ENCODE data around the gene OTOL1. TPM values are rescaled to one million over a fixed set of nuclear protein-coding genes. Genes with fewer than 3 reads are reported as not detected.

Gene OTOL1
- total RNA-seq, 2 donors from 2014 or later: not detected

DNA sequence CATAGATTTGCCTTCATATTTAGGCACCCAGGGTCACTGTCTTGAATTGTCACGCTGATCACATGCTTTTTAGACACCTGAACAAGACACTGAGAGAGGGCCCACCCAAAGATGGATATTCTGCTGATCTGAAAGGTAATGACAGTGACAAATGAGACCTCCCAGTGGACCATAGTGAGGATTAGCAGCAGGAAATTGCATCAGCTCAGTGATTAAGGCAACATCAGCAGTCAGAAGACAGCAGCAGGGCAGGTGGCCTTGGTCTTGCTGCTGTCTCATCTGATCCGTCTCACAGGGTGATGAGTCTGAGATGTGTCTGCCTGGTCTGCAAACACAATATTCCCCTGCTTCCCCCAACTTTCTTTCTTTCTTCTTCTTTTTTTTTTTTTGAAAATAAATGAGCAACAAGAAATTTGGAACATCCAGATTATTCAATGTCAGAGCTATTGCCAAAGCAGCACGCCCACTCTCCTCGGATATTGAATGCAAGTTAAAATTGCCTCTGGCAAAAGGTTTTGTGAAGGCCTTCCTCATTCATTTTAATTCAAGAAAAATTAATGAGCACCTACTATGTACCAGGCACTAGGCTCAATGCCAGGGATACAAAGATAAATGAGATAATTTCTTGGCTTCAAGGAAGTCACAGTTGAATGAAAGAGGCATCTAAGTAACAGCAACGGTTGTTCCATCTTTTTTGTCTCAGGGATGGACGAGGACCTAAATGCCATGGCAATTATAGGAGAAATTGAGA, 14.1 kb downstream of the OTOL1 start:
- DNase-seq (no peak), ATAC-seq (no peak)
- intact Hi-C loops (cut with DNase I, micrococcal nuclease): no loop called here

DNA sequence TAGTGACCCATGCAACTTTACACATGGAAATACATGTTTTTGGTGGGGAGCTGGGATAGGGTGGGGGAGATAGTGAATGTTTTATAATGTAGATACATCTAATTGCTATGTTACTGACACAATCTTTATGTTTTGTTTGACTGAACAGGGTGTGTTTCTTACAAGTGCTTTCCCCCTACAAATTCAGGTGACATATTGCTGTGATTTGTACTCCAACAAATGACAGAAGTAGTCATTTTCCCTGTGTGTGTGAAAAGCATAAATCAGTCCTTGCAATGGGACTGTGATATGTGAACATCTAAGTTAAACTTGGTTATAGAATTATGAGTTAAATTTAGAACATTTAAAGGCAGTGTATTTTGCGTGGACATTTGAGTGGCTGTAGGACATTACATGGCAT, 27.3 kb downstream of the OTOL1 start:
- intact Hi-C loops (cut with DNase I, micrococcal nuclease): no loop called here
- ATAC-seq (no peak), DNase-seq (no peak)

DNA sequence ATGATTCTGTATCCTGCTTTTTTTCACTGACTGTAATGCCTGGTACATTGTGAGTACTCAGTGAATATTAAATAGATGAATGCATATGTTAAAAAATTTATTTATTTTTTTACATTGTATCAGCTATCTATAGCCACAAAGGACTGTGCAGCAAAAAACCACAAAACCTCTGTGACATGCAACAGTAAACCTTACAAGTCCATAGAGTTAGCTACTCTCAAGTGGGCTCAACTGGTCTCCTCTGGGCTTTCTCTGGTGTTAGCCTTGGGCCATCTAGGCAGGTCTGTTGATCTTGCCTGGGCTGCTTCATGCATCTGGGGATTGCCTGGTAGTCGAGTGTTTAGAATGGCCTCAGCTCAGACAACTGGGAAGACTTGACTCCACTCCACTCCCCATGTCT, 35.3 kb downstream of the OTOL1 start:
- no peak for DNase-seq
- intact Hi-C loops (cut with DNase I, micrococcal nuclease): no loop called here
- ATAC-seq: no peak

DNA sequence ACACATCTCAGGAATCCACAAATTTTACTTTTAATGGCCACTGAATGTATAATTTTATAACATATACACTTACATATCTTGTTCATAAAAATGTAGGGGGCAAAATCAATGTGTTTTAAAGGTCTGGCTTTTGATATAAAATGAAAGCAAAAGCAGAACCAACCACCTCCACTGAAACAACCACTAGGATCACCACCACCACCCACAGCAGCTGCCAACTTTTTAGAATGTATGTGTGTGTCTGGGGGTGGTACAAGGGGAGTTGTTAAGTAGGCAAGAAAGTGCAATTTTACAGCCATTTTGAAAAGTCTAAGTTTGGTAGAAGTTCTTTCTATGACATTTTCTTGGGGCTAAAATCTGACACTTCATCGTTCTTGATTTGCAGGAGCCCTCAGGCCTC, 44.0 kb downstream of the OTOL1 start:
- intact Hi-C loops (cut with DNase I, micrococcal nuclease): no loop called here
- ATAC-seq (no peak), DNase-seq (no peak)

DNA sequence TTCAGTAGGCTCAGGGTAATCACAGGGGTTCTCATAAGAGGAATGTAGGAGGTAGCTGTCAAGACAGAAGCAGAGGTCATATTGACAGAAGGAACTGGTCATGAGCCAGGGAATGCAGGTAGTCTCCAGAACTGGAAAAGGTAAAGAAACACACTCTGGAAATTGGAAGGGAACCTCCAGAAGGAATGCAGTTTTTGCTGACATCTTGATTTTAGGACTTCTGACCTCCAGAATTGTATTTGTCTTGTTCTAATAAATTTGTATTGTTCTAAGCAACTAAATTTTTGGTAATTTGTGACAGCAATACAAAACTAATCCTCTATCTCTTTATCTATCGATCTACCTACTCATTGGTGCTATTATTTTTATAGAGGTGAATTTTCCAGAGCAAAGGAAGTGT, 49.2 kb downstream of the OTOL1 start:
- DNase-seq (no peak), ATAC-seq (no peak)
- intact Hi-C loops (cut with DNase I, micrococcal nuclease): no loop called here

DNA sequence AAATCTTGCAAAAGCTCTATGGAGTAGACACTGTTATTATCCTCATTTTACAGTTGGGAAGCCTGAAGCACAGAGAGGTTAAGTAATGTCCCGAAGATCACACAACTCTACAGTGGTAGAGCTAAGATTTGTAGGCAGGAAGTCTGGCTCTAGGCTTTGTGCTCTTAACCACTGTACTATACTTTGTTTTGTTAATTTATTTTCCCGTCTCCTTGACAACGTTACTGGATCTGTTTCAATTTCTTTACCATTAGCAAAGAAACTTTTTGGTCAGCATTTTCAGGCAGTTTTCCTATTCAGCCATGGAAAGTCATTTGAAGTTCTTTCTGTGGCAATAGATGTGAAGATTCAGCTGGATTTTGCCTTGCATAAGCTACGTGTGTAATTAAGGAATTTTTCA, 51.7 kb downstream of the OTOL1 start:
- ATAC-seq (no peak), DNase-seq (no peak)

DNA sequence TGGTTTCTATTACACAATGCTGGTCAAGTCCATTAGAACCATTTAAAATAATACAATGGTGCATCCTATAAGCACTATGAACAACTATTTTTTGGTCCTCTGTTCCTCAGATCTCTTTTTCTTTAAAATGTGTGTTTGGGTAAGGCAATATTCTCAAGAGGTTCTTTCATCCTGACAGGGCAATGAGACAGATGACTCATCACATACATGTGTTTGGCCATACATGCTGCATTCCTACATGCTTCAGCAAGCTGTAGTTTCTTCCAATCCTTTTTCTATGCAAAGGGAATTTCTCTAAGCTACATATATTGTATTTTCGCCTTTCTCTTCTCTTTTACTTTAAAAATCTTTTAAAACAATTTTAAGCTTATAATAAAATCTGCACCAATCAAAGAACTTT, 52.7 kb downstream of the OTOL1 start:
- intact Hi-C loops (cut with DNase I, micrococcal nuclease): no loop called here

More for the DNA sequence above, 51.7 kb downstream of the OTOL1 start:
- intact Hi-C loops (cut with DNase I, micrococcal nuclease): no loop called here

DNA sequence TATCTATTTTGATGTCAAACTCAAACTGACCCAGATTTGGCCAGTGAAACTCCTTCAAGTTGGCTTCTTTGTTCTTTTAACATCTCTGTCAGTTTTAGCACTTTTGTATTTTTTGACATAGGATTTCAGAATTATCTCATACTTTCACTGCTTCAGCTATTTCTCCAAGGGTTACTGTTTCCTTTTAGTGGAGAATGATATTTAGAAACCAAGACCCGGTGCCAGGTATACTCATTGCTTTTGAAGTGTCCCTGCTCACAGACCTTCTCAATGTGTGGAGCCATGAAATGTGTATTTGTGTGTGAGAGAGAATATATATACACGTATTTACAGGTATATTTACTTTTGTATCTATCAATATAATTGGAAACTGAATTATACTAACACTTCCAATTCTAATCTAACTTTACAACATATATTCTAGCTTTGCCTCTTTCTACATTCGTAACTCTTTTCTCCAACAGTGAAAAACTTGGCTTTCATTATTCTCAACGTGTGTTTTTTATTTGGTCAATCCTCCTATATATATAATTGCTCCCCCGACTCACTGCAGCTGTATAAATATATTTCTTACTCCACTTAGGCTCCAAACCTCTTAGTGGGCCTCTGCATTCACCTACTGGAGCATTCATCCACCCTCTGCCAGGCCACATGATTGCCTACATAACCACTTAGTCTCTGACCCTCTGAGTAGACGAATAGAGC, 54.0 kb downstream of the OTOL1 start:
- DNase-seq (no peak), ATAC-seq (no peak)
- intact Hi-C loops (cut with DNase I, micrococcal nuclease): no loop called here

More for the DNA sequence above, 52.7 kb downstream of the OTOL1 start:
- DNase-seq (no peak), ATAC-seq (no peak)

DNA sequence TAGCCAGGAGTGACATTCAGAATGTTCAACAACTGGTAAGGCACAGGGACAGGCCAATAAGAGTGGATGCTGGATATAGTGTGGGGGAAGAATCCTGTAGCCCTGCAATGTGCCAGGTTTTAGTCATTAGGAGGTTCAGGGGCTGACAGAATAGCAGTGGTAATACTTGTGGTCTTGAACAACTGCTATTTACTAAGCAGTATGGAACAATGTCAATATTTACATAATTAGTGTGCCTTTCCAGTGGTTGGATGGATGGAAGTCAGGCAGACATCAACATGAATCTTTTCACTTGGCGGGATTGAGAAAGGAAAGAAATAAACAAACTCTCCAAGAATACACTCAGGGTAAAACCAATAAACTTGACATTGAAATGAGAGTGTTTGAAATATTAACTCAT, 55.1 kb downstream of the OTOL1 start:
- ATAC-seq (no peak), DNase-seq (no peak)
- intact Hi-C loops (cut with DNase I, micrococcal nuclease): no loop called here

DNA sequence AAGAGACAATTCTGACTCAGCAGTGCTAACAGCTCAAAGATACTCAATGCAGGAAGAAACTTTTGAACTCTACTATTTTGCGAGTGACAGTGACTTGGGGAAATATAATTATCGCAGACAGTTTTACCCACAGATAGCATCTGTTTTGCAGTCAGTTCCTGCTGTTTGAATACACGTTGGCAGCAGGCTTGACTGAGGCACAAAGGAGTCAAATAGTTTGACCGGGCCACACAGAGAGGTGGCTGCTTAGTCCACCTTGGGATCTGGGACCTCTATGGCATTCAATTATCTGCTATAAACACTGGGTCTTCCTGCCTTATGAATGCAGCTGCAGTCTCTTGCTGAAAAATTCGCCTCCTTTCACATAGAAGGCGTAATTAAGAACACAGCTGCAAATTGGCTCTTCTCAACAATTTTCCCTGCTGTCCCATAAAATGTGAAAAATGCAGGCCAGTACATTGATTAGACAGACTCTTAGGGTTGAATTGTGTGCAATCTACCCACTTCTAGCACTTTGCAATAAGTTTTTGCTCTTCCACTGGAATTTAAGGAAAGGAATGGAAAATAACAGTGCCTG, 56.5 kb downstream of the OTOL1 start:
- ATAC-seq (no peak), DNase-seq (no peak)
- intact Hi-C loops (cut with DNase I, micrococcal nuclease): no loop called here

Other genes starting within 250 kb of the OTOL1 start
- 1 to 10 TPM in 1 of 2 donors, under 1 TPM in 1; 0.98 to 1.1 TPM for gene SPTSSB, start 125.3 kb upstream of the OTOL1 start, total RNA-seq